Measurements from ENCODE around the gene DEPDC5.

The DEPDC5 gene

GRCh38 chr22:31730344-31730711 is 23.5 kb upstream of the DEPDC5 start:
- Histone ChIP-seq H3K4me2 (ENCODE audit: insufficient read depth, low read length) (no peak overlapping the region), H2AFZ (ENCODE audit: low read depth, low read length) (no peak overlapping the region), H3K79me2 (ENCODE audit: insufficient read depth, low read length) (peaks cover 55% of the 10 kb centered on the region), H3K27ac (ENCODE audit: low read length) (no peak overlapping the region), H3K9me3 (ENCODE audit: insufficient read depth, low read length, severe bottlenecking) (no peaks in the 10 kb centered on the region), H3K9ac (ENCODE audit: low read depth, low read length) (no peak overlapping the region), H4K20me1 (ENCODE audit: insufficient read depth, low read length) (peaks cover 11% of the 10 kb centered on the region; the same call in 1 of the 2 replicates), H3K27me3 (ENCODE audit: insufficient read depth, low read length, poor library complexity) (no peaks in the 10 kb centered on the region), H3K4me3 (ENCODE audit: low read depth in 1 of 2, low read length in 2 of 2) (no peak overlapping the region), H3K36me3 (ENCODE audit: insufficient read depth, low read length) (peaks cover 32% of the 10 kb centered on the region), H3K4me1 (ENCODE audit: insufficient read depth, low read length) (no peaks in the 10 kb centered on the region)
- no peak for DNase-seq
- TF ChIP-seq EZH2 (IDR thresholded peaks at IDR 0.05; ENCODE audit: borderline replicate concordance, low read depth, low read length, severe bottlenecking): no peak
- peak; percentile 16 for TF ChIP-seq CTCF (IDR thresholded peaks at IDR 0.05; ENCODE audit: borderline replicate concordance, extremely low read depth, low read length, poor library complexity, severe bottlenecking)
- ATAC-seq (ENCODE audit: insufficient read depth, low read depth): no peak

GRCh38 chr22:31732089-31732829 is 21.6 kb upstream of the DEPDC5 start:
- no peaks in the 10 kb centered on the region for H3K27me3 ChIP-seq (ENCODE audit: insufficient read depth, low read length, poor library complexity)
- DNase-seq (no peak), ATAC-seq (ENCODE audit: insufficient read depth, low read depth) (no peak)
- no peak overlapping the region for H3K9ac ChIP-seq (ENCODE audit: low read depth, low read length)
- peaks cover 70% of the 10 kb centered on the region for H3K79me2 ChIP-seq (ENCODE audit: insufficient read depth, low read length)
- H3K36me3 ChIP-seq (ENCODE audit: insufficient read depth, low read length): peaks cover 28% of the 10 kb centered on the region
- no peak overlapping the region for H3K4me3 ChIP-seq (ENCODE audit: low read depth in 1 of 2, low read length in 2 of 2)
- TF ChIP-seq EZH2 (IDR thresholded peaks at IDR 0.05; ENCODE audit: borderline replicate concordance, low read depth, low read length, severe bottlenecking) (no peak), CTCF (IDR thresholded peaks at IDR 0.05; ENCODE audit: borderline replicate concordance, extremely low read depth, low read length, poor library complexity, severe bottlenecking) (no peak)
- H2AFZ ChIP-seq (ENCODE audit: low read depth, low read length): no peak overlapping the region
- 0 out of 2 replicates have a peak, but pooled peaks cover 6% of the 10 kb centered on the region for H4K20me1 ChIP-seq (ENCODE audit: insufficient read depth, low read length)
- H3K4me2 ChIP-seq (ENCODE audit: insufficient read depth, low read length): no peak overlapping the region
- no peaks in the 10 kb centered on the region for H3K9me3 ChIP-seq (ENCODE audit: insufficient read depth, low read length, severe bottlenecking)
- H3K4me1 ChIP-seq (ENCODE audit: insufficient read depth, low read length): no peaks in the 10 kb centered on the region
- no peak overlapping the region for H3K27ac ChIP-seq (ENCODE audit: low read length)

GRCh38 chr22:31733580-31734079 is 20.2 kb upstream of the DEPDC5 start:
- H3K27ac ChIP-seq (ENCODE audit: low read length): no peak overlapping the region
- H3K4me1 ChIP-seq (ENCODE audit: insufficient read depth, low read length): no peaks in the 10 kb centered on the region
- peaks cover 28% of the 10 kb centered on the region for H3K36me3 ChIP-seq (ENCODE audit: insufficient read depth, low read length)
- TF ChIP-seq CTCF (IDR thresholded peaks at IDR 0.05; ENCODE audit: borderline replicate concordance, extremely low read depth, low read length, poor library complexity, severe bottlenecking) (no peak), EZH2 (IDR thresholded peaks at IDR 0.05; ENCODE audit: borderline replicate concordance, low read depth, low read length, severe bottlenecking) (no peak)
- no peak overlapping the region for H3K4me3 ChIP-seq (ENCODE audit: low read depth in 1 of 2, low read length in 2 of 2)
- H2AFZ ChIP-seq (ENCODE audit: low read depth, low read length): no peak overlapping the region
- H3K27me3 ChIP-seq (ENCODE audit: insufficient read depth, low read length, poor library complexity): no peaks in the 10 kb centered on the region
- DNase-seq: no peak
- H3K9ac ChIP-seq (ENCODE audit: low read depth, low read length): no peak overlapping the region
- no peaks in the 10 kb centered on the region for H3K9me3 ChIP-seq (ENCODE audit: insufficient read depth, low read length, severe bottlenecking)
- H3K4me2 ChIP-seq (ENCODE audit: insufficient read depth, low read length): no peak overlapping the region
- peaks cover 75% of the 10 kb centered on the region for H3K79me2 ChIP-seq (ENCODE audit: insufficient read depth, low read length)
- H4K20me1 ChIP-seq (ENCODE audit: insufficient read depth, low read length): peaks cover 8% of the 10 kb centered on the region
- ATAC-seq (ENCODE audit: insufficient read depth, low read depth): no peak

Measured in DND-41 (cell line).